ENCODE data around the gene EDIL3.

DNA sequence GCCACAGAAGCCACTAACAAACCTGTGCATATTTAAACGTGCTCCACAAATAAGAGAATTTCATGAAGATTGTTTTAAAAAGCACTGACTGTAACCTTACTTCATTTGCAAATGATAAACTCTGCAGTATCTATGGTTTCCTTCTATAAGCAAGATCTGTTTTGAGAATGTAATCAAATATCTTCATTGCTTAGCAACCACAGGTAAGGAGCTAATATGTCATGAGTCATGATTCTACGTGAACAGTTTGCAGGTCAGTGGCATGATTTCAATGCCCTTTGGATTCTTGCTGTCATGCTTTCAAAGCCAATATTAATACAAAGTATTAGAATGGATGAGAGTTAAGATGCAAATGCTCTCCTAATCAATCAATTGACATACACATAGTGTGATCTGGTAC lies 325.0 kb downstream of the EDIL3 start:
- TF ChIP-seq POLR2AphosphoS5 (IDR thresholded peaks at IDR 0.05) (no peak), CTCF (IDR thresholded peaks at IDR 0.05) (no peak), EP300 (IDR thresholded peaks at IDR 0.05) (no peak)

All from gastroesophageal sphincter (tissue), 3 donors.